RCC 7860 (cell line): Measurements from ENCODE around the gene GKAP1.
"Not testable (repeated sequence)": the region's sequence is repeated elsewhere in the genome, so short reads cannot be mapped to it uniquely, and the experiment has no call there.

ENCODE experiments used
- DNase-seq: peaks from one replicate; pipeline ENCODE4 v3.0.0-alpha.2; 2015; ENCODE audit warnings: low spot score
- FAIRE-seq: peaks from 2 replicates; lab custom pipeline; 2012; peaks lifted over from hg19 to GRCh38; lab: Jason Lieb, UNC

GKAP1 gene

DNA sequence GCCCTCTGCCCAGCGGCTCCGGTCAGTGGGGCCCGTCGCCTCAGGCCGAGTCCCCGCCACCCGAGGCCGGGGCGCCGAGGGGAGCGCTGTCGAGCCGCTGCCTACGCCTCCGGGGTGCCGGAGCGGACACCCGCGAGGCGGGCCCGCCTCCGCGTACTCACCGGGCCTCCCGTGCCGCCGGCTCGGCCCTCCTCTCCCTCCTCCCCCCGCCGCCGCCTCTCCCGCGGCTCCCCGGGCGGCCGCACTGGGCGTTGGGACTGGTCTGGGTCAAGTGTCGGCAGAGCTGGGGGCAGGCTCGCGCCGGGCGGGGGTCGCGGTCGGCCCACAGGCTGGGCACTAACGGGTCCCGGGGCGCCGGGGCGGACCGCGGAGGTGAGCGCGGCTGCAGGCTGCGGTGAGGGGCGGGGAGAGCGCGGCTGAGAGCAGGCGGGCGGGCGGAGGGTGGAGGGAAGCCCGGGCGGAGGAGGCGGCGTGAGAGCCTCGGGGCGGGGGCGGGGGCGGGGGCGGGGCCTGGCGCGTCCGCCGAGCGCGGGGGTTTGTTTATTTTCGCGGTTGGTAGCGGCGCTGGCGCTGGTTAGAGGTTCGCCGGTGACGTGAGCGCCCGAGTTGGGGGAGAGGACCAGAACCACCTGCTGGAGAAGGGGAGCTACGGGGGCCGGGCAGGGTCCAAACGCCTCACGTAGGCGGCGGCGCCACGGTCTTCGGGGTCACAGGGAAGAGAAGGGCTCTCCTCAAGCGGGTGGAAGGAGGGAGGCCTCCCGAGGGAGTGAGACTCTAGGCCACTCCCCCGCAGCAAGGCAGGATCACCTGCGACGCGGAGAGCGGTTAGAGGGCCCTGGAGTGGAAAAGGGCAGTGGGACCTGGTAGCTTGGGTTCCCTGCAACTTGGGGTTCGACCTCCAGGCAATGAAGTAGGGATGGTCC lies at the start of gene GKAP1:
Gene GKAP1, minus strand, starts transcription at position 414 of the 923 bp plus-strand sequence. CDS start 11,252 bp downstream, outside the sequence.
- DNase-seq, result peak; percentile 25
- FAIRE-seq, result not testable (repeated sequence)

DNA sequence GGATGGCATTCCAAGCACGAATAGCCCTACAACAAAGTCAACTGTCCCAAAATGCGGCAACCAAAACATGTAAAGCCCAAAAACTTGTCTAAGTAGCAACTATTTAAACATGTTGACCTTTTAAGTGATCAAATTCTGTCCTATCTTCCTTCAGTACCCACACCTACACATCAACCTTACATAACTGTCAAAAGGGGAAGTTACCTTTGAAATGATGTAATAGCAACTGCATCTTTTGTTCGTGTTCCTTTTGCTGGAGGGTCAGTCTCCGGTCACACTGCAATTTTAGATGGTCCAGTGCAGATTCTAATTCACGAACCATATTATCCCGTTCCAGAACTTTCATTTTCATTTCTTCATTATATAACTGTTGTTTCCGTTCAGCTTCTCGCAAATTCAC lies 32.3 kb upstream of the GKAP1 start:
- not testable (repeated sequence) for DNase-seq, FAIRE-seq

GRCh38 chr9:83837070-83837643 lies 19.6 kb upstream of the GKAP1 start:
- not testable (repeated sequence) for DNase-seq
- peak; percentile 91 for FAIRE-seq

- not testable (repeated sequence) for FAIRE-seq, DNase-seq
These were observed 13.0 kb upstream of the GKAP1 start for GRCh38 chr9:83830426-83831071.

GRCh38 chr9:83824986-83825623 lies 7.5 kb upstream of the GKAP1 start:
- peak; percentile 25 for DNase-seq
- FAIRE-seq, result not testable (repeated sequence)

DNA sequence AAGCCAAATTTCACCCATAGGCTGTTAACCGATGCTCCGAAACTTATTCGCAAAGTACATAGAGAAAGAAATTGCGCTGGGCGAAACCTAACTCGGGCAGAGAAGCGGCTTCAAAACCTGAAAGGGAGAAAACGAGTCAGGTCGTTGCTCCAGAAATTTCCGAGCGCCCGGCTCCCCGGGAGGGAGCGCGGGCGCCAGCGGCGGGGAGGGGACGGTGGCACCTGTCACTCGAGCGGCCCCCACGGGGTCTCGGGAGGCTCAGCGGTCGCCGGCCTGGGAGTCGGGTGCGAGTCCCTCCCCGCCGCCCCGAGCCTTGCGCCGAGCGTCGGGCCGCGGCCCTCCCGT lies 586 bp downstream of the GKAP1 start:
- not testable (repeated sequence) for DNase-seq, FAIRE-seq

- FAIRE-seq, result not testable (repeated sequence)
These were observed 2.4 kb downstream of the GKAP1 start for GRCh38 chr9:83815120-83815519.

DNA sequence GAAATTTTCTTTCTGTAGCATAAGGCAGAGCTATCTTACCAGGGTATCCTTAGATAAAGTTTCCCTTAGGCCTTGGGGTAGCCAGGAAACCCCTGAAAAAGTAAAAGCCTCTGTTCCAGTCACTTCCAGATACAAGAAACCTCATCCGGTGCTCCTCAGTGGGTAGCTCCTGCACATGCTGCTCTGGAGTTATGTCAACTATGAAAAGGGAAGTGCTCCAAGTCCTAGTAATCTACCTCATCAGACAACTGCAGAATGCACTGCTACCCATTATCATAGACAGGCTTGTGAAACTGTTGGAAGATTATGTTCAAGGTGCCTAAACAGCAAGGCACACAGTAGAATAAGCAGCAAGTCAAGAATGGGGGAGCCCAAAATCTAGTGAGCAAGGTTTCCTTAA lies 8.4 kb downstream of the GKAP1 start:
- DNase-seq, result not testable (repeated sequence)

More at GRCh38 chr9:83815120-83815519, 2.4 kb downstream of the GKAP1 start:
- not testable (repeated sequence) for DNase-seq

GRCh38 chr9:83804454-83804853 lies 13.1 kb downstream of the GKAP1 start:
- not testable (repeated sequence) for FAIRE-seq, DNase-seq

More for the DNA sequence above, 8.4 kb downstream of the GKAP1 start:
- not testable (repeated sequence) for FAIRE-seq

GRCh38 chr9:83803941-83804340 lies 13.6 kb downstream of the GKAP1 start:
- not testable (repeated sequence) for FAIRE-seq

GRCh38 chr9:83800236-83801033 lies 17.1 kb downstream of the GKAP1 start:
- no peak for DNase-seq
- FAIRE-seq, result no peak

More at GRCh38 chr9:83803941-83804340, 13.6 kb downstream of the GKAP1 start:
- DNase-seq, result not testable (repeated sequence)

DNA sequence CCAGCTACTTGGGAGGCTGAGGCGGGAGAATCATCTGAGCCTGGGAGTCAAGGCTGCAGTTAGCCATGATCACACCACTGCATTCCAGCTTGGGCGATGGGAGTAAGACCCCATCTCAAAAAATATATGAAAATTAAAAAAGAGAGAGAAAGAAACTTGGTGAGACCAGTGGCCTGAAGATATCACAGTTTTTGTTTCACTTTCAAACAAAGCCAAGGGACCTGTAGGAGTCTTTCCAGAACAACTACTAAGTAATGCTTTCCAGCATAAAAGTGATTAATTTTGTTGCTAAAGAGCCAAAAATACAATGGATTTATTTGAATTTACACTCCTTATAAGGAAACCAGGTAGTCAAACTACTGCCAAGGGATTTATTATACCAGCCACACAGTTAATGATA lies 23.5 kb downstream of the GKAP1 start:
- FAIRE-seq (no peak), DNase-seq (no peak)

DNA sequence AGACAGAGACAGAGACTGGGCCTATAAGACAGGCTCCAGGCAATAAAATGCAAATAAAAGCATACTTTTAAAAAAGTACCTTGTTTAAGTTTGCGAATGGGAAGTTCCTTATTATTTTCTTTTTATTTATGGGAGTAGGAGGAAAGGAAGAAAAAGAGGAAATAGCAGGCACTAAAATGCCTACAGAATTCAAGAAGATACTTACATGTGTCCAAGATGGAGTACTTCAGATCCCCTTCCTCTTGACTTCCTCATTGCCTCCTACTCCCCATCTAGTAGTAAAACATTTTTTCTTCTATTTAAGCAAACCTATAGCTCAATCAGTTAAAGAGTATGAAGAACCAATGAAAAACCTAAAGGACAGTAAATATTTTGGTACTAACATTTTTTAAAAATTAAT lies 24.8 kb downstream of the GKAP1 start:
- FAIRE-seq (no peak), DNase-seq (no peak)

DNA sequence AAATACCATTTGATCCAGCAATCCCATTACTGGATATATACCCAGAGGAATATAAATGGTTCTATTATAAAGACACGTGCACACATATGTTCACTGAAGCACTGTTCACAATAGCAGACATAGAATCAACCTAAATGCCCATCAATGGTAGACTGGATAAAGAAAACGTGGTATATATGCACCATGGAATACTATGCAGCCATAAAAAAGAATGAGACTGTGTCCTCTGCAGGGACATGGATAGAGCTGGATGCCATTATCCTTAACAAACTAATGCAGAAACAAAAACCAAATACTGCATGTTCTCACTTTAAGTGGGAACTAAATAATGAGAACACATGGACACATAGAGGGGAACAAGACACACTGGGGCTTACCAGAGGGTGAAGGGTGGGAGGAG lies 39.4 kb downstream of the GKAP1 start:
- FAIRE-seq (no peak), DNase-seq (no peak)

- FAIRE-seq (no peak), DNase-seq (no peak)
These were observed 41.6 kb downstream of the GKAP1 start for GRCh38 chr9:83775932-83776331.

DNA sequence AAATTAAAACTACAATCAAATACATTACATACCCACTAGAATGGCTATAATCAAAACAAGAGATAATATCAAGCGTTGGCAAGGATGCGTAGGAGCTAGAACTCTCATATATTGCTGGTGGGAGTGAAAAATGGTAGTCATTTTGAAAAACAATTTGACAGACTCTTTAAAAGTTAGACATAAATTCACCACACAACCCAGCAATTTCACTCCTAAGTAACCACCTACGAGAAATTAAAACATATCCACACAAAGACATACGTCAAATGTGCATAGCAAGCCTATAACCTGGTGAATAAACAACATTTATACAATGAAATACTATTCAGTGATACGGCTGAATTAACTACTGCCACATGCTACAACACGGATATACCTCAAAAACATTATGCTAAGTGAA lies 44.7 kb downstream of the GKAP1 start:
- FAIRE-seq (no peak), DNase-seq (no peak)

GRCh38 chr9:83765376-83765775 lies 52.2 kb downstream of the GKAP1 start:
- DNase-seq, result no peak
- FAIRE-seq, result no peak

DNA sequence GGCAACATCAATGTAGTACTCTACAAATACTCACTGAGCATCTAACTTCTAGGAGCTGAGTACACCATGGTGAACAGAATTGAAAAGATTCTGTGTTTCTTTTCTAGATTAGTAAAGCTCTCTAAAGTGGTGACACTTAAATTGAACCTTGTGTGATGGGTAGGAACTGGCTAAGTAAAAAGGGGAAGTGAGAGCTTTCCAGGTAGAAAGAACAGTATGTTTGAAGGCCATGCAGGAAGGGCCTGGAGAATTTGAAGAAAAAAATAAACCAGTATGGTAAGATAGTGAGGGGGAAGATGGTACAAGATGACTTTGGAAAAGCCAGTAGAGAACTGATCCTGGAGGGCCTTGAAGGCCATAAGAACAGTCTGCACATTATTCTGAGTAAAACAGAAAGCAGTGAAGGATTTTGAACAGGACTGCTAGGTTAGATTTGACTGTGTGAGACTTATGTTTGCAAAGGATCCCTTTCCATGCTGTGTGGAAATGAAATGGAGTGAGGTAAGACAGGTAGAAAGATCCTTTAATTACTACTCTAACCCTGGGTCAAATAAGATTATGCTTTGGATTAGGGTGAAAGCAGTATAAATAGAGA lies 63.1 kb downstream of the GKAP1 start:
- no peak for FAIRE-seq
- DNase-seq, result no peak

DNA sequence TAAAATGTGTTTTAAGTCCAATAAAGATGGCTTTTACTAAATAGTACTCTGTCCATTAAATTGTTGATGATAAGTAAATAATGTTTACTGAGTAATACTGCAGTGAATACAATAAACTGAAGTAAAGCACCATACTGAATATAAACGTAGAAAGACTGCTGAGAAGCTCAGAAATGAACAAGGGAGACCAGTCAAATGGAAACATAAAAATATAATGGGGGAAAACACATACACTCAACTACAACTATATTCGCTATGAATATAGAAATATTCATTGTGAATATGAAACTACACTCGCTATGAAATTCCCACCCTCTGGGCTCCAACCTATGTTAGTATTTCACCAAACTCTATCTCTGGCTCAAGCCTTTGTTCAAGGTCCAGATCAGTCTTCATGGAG lies 67.9 kb downstream of the GKAP1 start:
- no peak for FAIRE-seq
- DNase-seq, result no peak

DNA sequence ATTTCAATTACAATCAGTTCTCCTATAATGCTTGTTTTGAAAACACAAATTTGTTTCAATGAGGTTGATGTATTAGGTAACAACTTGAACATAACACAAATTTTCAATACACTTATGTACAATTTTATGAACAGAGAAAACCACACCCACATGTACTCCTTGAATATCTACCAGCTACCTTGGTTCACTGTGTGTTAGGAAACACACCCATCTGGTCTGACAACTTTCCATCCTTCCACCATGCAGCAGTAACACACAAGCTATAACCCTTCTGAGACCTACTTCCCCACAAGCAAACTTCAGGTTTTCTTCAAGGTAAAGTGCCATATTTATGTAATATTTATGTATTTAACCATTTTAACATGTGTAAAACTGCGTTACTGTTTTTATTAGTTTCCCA lies 73.4 kb downstream of the GKAP1 start:
- FAIRE-seq, result no peak

More for the DNA sequence above, 73.4 kb downstream of the GKAP1 start:
- DNase-seq, result no peak
